ENCODE data around the gene C2orf42.
"Not testable (repeated sequence)": the region's sequence is repeated elsewhere in the genome, so short reads cannot be mapped to it uniquely, and the experiment has no call there.

The C2orf42 gene

GRCh38 chr2:70102323-70102905 is 88.4 kb downstream of the C2orf42 start:
- DNase-seq = not testable (repeated sequence)

GRCh38 chr2:70101686-70102085 is 89.1 kb downstream of the C2orf42 start:
- not testable (repeated sequence) for DNase-seq

GRCh38 chr2:70101174-70101573 is 89.6 kb downstream of the C2orf42 start:
- no peak for DNase-seq

Data from MV-4-11 (cell line).